ENCODE data around the gene RNF214.

GRCh38 chr11:117199916-117200812, 32.3 kb upstream of the RNF214 start:
- no peak for TF ChIP-seq CTCF (IDR thresholded peaks at IDR 0.05)
- TF ChIP-seq POLR2A (IDR thresholded peaks at IDR 0.05), result no peak
